Skeletal muscle satellite cell (primary cell): ENCODE results near the gene ZBTB4.

ENCODE experiments used
- H3K27me3 ChIP-seq: 2 replicates; pipeline ENCODE4 v1.7.0; 2013; ENCODE audit warnings: low read length; ENCODE audit not compliant: control insufficient read depth, insufficient read depth
- H3K36me3 ChIP-seq: 2 replicates; pipeline ENCODE4 v1.7.0; 2013; ENCODE audit warnings: mild to moderate bottlenecking, control low read depth, low read length; ENCODE audit not compliant: insufficient read depth
- H3K4me1 ChIP-seq: 2 replicates; pipeline ENCODE4 v1.7.0; 2013; ENCODE audit warnings: low read length; ENCODE audit not compliant: control insufficient read depth, insufficient read depth
- H3K4me2 ChIP-seq: 2 replicates; pipeline ENCODE4 v1.7.0; 2013; ENCODE audit warnings: mild to moderate bottlenecking, low read length
- H3K4me3 ChIP-seq: 2 replicates; pipeline ENCODE4 v1.7.0; 2013; ENCODE audit warnings: low read length
- H3K9ac ChIP-seq: 2 replicates; pipeline ENCODE4 v1.7.0; 2013; ENCODE audit warnings: mild to moderate bottlenecking, low read depth, low read length, moderate library complexity
- H3K9me3 ChIP-seq: replicated peaks from 2 replicates; pipeline ENCODE4 v1.7.0; 2013; ENCODE audit warnings: mild to moderate bottlenecking, control low read depth, low read length

Gene ZBTB4

DNA sequence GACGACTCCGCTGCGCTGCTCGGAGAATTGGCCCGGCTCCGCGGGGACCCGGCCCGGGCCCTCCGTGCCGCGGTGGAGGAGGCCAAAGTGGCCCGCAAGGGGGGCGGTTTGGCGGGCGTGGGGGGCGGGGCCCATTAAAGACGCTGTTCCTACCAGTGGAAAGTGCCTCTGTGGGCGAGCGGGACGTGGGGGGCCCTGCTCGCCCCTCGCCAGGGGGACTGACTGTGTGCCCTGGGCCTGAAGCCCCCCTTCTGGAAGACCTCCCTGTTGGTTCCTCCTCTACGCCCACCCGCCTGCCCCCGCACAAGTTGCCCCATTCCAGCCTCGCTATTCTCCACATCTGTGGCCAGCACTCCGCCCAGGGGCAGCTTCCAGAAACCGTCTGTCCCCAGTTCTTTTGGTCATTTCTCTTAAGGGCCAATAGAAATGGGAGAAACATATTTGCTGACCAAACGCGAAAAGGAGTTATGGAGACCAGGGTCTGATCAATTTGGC is 42.0 kb downstream of the ZBTB4 start:
- Histone ChIP-seq H3K9me3 (no peaks in the 10 kb centered on the region), H3K9ac (no peak overlapping the region), H3K4me1 (peaks cover 41% of the 10 kb centered on the region), H3K4me2 (peak overlapping the region; percentile 90), H3K4me3 (peak overlapping the region; percentile 59), H3K27me3 (peaks cover 9% of the 10 kb centered on the region), H3K36me3 (no peaks in the 10 kb centered on the region)

DNA sequence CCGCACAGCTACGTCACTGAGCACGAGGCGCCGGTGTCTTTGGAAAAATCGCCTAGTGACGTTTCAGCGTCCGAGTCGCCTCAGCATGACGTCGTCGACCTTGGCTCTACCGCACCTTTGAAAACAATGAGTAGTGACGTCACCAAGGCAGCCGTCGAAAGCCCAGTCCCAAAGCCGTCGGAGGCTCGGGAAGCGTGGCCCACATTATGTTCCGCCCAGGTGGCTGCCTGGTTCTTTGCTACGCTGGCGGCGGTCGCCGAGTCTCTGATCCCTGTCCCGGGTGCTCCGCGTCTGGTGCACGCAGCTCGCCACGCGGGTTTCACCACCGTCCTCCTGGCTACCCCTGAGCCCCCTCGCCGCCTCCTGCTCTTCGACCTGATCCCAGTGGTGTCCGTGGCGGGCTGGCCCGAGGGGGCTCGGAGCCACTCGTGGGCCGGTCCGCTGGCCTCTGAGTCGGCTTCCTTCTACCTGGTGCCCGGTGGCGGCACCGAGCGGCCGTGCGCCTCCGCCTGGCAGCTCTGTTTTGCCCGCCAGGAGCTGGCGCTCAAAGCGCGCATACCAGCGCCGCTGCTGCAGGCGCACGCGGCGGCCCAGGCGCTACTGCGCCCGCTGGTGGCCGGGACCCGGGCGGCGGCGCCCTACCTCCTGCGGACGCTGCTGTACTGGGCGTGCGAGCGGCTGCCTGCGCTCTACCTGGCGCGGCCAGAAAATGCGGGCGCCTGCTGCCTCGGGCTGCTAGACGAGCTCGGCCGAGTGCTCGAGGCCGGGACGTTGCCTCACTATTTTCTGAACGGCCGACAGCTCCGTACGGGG is 42.7 kb downstream of the ZBTB4 start:
- Histone ChIP-seq H3K27me3 (peaks cover 9% of the 10 kb centered on the region), H3K9ac (no peak overlapping the region), H3K4me2 (peak overlapping the region; percentile 90), H3K4me1 (peaks cover 41% of the 10 kb centered on the region), H3K9me3 (no peaks in the 10 kb centered on the region), H3K4me3 (peak overlapping the region; percentile 59), H3K36me3 (no peaks in the 10 kb centered on the region)

DNA sequence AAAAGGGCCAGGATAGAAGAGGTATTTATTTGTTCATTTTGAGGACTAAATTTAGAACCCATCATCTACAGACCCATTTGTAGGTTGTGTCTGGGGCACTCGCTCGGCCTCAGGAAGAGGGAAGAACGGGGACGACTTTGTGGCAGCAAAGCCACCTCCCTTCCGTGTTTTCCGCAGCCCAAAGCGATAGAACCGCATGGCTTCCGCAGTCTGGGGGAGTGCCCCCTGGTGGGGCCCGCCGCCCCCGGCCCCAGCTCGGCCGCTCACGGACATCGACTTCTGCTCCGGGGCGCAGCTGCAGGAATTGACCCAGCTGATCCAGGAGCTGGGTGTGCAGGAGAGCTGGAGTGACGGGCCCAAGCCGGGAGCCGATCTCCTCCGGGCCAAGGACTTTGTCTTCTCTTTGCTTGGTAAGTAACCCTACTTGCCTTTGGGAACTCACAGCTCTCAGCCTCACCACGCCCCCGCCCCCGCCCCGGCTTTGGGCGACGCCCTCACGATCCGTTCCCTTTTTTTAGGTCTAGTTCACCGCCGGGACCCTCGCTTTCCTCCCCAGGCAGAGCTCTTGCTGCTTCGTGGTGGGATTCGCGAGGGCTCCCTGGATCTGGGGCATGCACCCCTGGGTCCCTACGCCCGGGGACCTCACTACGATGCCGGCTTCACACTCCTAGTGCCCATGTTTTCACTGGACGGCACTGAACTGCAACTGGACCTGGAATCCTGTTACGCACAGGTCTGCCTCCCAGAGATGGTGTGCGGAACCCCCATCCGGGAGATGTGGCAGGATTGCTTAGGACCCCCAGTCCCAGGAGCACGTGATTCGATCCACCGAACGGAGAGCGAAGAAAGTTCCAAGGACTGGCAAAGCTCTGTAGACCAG is 43.5 kb downstream of the ZBTB4 start:
- Histone ChIP-seq H3K9me3 (no peaks in the 10 kb centered on the region), H3K4me3 (peak overlapping the region; percentile 61), H3K27me3 (peaks cover 9% of the 10 kb centered on the region), H3K36me3 (no peaks in the 10 kb centered on the region), H3K4me1 (peaks cover 37% of the 10 kb centered on the region), H3K9ac (no peak overlapping the region), H3K4me2 (peak overlapping the region; percentile 90)

DNA sequence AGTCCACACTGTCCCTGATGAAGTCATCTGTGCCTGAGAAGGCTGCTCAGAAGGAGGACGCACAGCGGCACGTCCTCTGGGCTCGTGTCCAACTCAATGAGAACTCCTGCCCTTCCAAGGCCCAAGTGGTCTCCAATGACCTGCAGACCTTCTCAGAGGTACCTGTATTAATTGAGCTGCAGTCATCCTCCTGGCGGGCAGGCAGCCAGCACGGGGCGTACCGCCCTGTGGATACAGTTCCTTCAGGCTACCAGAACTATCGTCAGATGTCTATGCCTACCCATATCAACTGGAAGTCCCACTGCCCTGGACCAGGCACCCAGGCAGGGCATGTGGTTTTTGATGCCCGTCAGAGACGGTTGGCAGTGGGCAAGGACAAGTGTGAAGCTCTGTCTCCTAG is 47.1 kb downstream of the ZBTB4 start:
- Histone ChIP-seq H3K4me2 (no peak overlapping the region), H3K9ac (no peak overlapping the region), H3K27me3 (no peaks in the 10 kb centered on the region), H3K4me3 (no peak overlapping the region), H3K4me1 (peaks cover 14% of the 10 kb centered on the region), H3K36me3 (no peaks in the 10 kb centered on the region), H3K9me3 (no peaks in the 10 kb centered on the region)

DNA sequence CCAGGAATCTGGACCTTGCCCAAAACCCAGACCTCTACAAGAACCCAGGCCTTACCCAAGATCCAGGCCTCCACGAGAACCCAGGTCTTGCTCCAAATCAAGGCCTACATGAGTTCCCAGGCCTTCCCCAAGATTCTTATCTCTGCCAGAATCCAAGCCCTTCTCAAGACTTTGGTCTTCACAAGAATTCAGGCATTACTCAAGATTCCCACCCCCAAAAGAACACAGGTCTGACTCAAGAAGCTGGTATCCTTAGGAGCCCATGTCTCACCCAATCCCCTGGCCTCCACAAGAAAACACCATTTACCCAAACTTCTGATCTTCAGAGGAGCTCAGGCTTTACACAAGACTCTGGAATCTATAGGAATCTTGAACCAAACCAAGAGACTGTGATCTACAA is 48.2 kb downstream of the ZBTB4 start:
- H3K9ac ChIP-seq = no peak overlapping the region
- H3K4me1 ChIP-seq = peaks cover 7% of the 10 kb centered on the region
- no peaks in the 10 kb centered on the region for H3K9me3 ChIP-seq
- no peak overlapping the region for H3K4me3 ChIP-seq
- H3K27me3 ChIP-seq = no peaks in the 10 kb centered on the region
- H3K36me3 ChIP-seq = no peaks in the 10 kb centered on the region
- no peak overlapping the region for H3K4me2 ChIP-seq

DNA sequence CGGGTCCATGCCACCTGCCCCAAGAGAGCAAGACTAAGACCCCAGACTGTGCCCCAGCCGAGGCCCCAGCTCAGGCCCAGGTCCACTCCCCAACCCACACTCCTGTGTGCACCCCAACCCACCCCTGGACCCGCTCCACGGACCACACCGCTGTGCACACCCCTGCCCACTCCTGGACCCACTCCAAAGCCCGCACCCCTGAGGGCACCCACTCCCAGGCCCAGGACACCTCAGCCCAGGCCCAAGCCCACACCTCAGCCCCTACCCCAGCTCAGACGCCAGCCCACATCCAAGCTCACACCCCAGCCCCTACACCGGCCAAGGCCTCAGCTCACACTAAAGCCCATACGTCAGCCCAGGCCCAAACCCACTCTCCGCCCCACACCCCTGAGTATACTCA is 49.7 kb downstream of the ZBTB4 start:
- Histone ChIP-seq H3K27me3 (peaks cover 6% of the 10 kb centered on the region), H3K9me3 (no peaks in the 10 kb centered on the region), H3K4me2 (no peak overlapping the region), H3K4me3 (no peak overlapping the region), H3K4me1 (no peaks in the 10 kb centered on the region), H3K36me3 (no peaks in the 10 kb centered on the region), H3K9ac (no peak overlapping the region)

DNA sequence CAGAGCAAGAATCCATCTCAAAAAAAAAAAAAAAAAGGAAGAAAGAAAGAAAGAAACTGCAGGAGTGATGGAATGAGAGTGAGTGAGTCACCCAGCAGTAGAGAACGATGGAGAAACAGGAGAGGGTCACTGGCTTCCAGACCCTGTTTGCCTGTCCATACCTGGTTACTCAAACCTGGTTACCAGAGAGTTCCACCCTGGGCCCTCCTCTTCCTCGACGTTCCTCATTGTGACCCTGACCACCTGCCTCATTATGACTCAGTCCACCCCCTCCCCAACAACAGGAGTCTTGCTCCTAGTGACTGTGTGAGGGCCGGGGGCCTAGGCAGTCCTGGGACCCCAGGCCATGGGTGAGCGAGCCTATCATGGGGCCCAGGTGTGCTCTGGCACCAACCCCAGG is 50.9 kb downstream of the ZBTB4 start, which contains the start of gene SPEM3:
Gene SPEM3, plus strand, starts transcription at position 301 of the 400 bp plus-strand sequence. Its CDS starts 46 bp downstream, at position 347.
- H3K9ac ChIP-seq = no peak within 1 kb of the TSS
- H3K9me3 ChIP-seq = no peaks in the 10 kb centered on the region
- H3K27me3 ChIP-seq = peaks cover 6% of the 10 kb centered on the region
- H3K4me3 ChIP-seq = no peak within 1 kb of the TSS
- no peak within 1 kb of the TSS for H3K4me2 ChIP-seq
- no peaks in the 10 kb centered on the region for H3K36me3 ChIP-seq
- no peaks in the 10 kb centered on the region for H3K4me1 ChIP-seq

DNA sequence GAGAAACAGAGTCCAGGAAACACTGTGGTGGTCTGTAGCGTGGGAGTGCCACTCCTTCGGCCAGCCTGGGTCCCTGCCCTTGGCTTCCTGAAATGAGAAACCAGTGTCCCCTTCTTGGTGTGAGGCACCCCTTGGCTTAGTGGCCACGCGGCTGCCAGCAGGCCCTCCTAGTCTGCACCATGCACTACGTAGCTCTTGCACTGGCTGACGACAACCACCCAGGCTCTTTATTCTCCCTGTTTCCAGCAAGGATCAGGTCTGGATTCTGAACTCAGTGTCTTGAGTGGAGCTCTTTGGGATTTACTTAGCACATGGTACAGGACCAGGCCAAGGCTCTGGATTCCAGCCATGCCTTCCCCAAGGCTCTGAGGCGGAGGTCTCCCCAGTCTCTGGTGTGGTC is 51.9 kb downstream of the ZBTB4 start:
- Histone ChIP-seq H3K36me3 (no peaks in the 10 kb centered on the region), H3K4me3 (no peak overlapping the region), H3K9me3 (no peaks in the 10 kb centered on the region), H3K9ac (no peak overlapping the region), H3K27me3 (peaks cover 6% of the 10 kb centered on the region), H3K4me2 (no peak overlapping the region), H3K4me1 (no peaks in the 10 kb centered on the region)

DNA sequence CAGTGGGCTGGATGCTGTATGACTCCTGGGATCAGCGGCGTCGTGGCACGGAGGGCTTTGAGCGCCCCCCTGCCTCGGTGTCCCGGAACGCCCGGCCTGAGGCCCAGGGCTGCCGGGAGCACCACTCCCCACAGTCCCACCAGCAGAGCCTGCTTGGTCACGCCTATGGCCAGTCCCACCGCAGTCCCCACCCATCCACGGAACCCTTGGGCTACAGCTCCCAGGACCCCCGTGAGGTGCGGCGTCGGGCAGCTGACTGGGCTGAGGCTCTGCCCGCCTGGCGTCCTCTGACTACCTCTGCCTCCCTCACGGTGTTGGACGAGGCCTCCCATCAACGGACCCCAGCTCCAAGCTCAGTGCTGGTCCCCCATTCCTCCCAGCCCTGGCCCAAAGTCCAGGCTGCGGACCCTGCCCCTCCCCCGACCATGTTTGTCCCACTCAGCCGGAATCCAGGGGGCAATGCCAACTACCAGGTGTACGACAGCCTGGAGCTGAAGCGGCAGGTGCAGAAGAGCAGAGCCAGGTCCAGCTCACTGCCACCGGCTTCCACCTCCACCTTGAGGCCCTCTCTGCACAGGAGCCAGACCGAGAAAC is 52.4 kb downstream of the ZBTB4 start:
- Histone ChIP-seq H3K4me2 (no peak overlapping the region), H3K9me3 (no peaks in the 10 kb centered on the region), H3K4me1 (no peaks in the 10 kb centered on the region), H3K36me3 (no peaks in the 10 kb centered on the region), H3K9ac (no peak overlapping the region), H3K4me3 (no peak overlapping the region), H3K27me3 (peaks cover 6% of the 10 kb centered on the region)

DNA sequence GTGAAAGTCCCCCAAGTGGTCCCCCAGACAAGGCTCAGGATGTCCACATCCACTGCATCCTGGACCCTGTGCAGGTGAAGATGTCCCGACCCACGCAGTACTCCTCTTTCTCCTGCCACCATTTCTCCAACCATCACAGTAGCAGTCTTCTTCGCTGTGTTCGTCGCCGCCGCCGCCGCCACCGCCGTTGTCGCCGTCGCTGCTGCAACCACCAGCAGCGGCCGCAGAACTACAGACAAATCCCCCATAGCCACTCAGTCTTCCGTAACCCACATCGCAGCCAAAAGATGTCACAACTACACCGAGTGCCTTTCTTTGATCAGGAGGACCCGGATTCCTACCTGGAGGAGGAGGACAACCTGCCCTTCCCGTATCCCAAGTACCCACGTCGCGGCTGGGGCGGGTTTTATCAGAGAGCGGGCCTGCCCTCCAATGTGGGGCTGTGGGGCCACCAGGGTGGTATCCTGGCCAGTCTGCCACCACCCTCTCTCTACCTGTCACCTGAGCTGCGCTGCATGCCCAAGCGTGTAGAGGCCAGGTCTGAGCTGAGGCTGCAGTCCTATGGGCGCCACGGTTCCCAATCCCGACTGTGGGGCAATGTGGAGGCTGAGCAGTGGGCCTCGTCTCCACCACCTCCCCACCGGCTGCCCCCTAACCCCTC is 53.1 kb downstream of the ZBTB4 start:
- Histone ChIP-seq H3K27me3 (peaks cover 6% of the 10 kb centered on the region), H3K4me2 (no peak overlapping the region), H3K9ac (no peak overlapping the region)

DNA sequence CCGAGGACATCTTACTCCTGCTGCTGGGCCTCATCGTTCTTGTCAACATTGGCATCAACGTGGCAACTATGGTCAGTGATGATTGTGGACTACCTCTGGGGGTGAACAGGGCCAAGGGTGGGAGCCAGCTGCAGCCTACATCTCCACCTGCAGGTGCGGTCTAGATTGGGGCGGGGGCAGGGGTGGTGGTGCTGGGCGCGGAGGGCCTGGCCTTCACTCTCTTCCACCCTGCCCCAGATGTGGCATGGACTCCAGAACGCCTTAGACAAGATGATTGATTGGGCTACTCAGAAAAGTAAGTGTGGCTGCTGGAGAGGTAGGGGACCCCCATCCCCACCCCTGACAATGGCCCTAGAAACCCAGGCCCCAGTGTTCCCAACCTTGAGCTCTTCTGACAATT is 53.7 kb downstream of the ZBTB4 start:
- H3K9me3 ChIP-seq = no peaks in the 10 kb centered on the region
- no peak overlapping the region for H3K9ac ChIP-seq
- H3K36me3 ChIP-seq = no peaks in the 10 kb centered on the region
- no peak overlapping the region for H3K4me2 ChIP-seq
- H3K4me3 ChIP-seq = no peak overlapping the region
- peaks cover 6% of the 10 kb centered on the region for H3K27me3 ChIP-seq
- no peaks in the 10 kb centered on the region for H3K4me1 ChIP-seq

More for the DNA sequence above, 53.1 kb downstream of the ZBTB4 start:
- Histone ChIP-seq H3K4me1 (no peaks in the 10 kb centered on the region), H3K9me3 (no peaks in the 10 kb centered on the region), H3K36me3 (no peaks in the 10 kb centered on the region), H3K4me3 (no peak overlapping the region)
